ENCODE data around the gene VCL.
"Not testable (repeated sequence)": the region's sequence is repeated elsewhere in the genome, so short reads cannot be mapped to it uniquely, and the experiment has no call there.

The VCL gene

GRCh38 chr10:73997787-73998622 lies at the start of gene VCL:
Gene VCL (plus strand): TSS chr10:73998116. CDS start chr10:73998208, 92 bp downstream.
- peak; percentile 96 to 97 for DNase-seq

- DNase-seq: no peak
Observed at GRCh38 chr10:73948947-73949633, 48.8 kb upstream of the VCL start.

DNA sequence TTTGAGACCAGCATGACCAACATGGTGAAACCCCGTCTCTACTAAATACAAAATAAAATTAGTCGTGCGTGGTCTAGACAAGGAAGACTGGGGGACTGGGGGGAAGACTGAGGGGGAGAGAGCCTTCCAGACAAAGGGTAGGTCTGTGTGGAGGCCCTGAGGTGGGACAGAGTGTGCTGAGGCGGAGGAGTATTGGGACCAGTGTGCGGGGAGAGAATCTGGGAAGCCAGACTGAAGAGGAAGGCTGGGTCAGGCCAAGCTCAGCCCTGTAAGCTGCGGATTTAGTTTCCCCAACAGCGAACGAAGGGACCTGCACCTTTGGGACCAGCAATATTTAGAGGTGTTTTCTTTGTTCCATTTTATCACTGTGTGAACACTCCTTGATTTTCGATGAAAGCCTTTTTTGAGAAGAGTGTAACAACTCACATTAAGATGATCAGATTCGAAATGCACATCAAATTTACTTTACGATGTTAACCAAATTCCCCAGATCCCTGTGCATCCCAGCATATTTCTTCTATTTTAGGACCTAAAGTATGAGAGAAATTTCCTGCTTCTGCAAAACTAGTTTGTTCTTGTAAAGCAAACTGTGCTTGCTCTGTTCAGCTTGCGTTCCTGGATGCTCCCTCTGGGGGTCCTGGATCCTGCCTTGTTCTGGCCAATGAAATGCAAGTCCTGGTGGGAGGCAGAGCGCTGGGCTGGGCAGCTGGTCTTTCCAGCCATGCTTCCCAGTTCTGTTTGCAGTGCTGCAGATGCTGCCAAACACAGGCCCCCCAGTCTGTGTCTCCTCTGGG lies 47.6 kb upstream of the VCL start:
- DNase-seq: no peak

DNA sequence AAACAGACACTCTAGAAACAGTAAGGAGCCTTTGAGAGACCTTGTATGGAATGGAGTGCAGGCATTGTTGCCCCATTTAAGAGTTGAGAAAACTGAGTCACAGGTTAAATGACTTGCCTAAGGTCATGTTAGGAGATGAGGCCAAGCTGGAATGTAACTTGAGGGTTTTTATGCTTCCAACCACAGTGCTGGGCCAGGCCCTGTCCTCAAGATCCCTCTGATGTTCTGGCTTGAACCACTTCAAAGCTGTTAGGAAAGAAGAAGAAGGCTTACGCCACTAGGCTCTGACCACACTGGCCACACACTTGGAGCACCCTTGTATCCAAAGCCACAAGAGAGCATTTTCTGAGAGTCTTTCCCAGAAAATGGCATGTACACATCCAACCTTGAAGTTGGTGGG lies 44.3 kb upstream of the VCL start:
- no peak for DNase-seq

DNA sequence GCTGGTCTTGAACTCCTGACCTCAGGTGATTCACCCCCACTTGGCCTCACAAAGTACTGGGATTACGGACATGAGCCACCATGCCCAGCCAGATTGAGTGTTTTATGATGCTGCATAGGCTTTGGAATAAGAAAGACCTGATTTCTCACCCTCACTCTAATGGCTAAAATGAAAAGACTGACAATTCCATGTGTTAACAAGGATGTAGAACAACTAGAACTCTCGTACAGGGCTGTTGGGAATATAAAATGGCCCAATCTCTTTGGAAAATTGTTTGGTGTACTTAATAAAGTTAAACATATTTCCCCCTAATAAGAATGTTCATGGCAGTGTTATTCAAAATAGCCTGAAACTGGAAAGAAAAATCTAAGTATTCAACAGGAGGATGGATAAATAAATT lies 43.2 kb upstream of the VCL start:
- no peak for DNase-seq

GRCh38 chr10:73955719-73956118 lies 42.2 kb upstream of the VCL start:
- DNase-seq: no peak

DNA sequence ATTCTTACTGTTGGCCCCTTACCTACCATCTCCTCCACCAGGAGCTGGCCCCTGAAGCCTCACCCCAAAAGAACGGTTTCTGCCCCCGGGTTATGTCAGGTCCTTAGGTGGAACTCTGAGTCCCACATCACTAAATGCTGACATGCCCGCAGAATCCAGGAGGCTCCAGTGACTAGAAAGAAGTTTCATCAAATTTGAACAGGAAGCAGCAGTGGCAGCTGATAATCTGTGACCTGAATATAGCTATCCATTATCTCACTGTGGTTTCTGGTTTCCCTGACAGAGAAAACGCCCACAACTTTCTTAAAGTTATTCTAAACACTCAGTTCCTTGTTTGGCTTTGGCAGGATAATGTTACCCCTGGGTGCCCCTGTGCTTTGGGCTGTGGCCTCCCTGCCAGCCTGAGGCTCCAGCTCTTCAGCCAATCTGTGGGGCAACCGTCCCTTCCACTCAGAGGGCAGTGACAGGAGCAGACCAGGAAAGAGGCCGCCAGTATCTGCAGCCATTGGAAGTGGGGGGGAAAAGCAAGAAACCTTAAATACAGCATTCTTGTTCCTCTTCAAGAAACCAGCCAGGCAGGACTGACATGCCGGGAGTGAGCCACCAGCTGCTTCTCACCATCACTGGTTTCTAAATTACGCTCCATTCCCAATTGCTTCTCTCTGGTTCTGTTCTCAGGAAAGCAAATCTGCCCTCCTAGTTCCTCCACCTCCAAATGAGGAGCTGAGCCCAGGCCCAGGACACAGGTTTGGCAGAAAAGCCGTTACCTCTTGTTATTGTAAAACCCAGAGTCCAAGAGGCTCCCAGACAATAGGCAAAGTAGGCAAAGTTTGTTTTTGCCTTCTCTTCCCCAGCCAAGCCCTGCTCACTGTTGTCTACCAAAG lies 41.2 kb upstream of the VCL start:
- DNase-seq: peak; percentile 43 to 45

DNA sequence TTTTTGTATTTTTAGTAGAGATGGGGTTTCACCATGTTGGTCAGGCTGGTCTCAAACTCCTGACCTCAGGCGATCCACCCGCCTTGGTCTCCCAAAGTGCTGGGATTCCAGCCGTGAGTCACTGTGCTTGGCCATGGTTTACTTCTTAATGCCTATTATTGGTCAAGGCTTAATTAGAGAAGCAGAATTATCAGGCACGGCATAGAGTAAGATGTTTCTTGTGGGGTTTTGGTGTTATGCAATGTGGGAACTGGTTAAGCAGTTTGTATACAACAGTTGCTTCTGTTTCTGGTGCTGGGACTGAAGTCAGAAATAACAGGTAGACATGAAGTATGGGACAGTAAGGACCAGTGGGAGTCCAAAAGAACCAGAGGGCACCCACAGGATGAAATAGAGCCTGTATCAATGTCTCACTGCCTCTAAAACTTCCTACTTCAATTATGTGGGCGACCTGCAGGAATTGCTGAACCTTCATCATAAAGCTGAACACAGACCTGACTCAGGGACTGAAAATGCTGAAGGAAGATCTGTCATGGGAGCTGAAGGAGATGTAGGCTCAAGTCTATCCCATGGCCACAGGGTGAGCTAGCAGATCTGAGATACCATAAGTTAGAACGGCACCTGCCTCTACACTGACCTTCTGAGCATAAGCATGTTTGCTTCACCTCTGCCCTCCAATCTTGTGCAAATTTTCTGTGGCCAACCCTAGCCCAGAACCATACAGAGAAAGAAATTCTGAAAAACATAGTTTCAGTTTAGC lies 38.3 kb upstream of the VCL start:
- no peak for DNase-seq

GRCh38 chr10:73962386-73962785 lies 35.5 kb upstream of the VCL start:
- no peak for DNase-seq

DNA sequence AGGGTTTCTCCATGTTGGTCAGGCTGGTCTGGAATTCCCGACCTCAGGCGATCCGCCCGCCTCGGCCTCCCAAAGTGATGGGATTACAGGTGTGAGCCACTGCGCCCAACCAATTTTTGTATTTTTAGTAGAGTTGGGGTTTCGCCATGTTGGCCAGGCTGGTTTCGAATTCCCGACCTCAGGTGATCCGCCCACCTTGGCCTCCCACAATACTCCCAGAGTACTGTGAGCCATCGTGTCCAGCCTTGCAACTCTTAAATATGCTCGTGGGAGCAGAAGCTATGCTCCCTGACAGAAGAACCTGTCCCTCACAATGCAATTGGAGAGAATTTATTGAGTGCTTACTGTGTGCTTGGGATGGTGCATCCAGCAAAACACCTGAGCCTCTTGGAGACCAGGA lies 34.4 kb upstream of the VCL start:
- not testable (repeated sequence) for DNase-seq

DNA sequence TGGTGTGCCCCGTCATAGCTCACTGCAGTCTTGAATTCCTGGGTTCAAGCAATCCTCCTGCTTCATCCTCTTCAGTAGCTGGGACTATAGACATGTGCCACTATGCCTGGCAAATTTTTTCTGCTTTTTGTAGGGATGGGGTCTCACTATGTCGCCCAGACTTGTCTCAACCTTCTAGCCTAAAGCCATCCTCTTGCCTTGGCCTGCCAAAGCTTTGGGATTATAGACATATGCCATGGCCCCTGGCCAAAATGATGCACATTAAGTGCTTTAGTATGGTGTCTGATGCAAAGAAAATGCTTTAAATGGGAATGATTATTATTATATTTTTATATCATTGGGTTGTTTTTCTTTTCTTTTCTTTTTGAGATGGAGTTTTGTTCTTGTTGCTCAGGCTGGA lies 33.2 kb upstream of the VCL start:
- DNase-seq: no peak

DNA sequence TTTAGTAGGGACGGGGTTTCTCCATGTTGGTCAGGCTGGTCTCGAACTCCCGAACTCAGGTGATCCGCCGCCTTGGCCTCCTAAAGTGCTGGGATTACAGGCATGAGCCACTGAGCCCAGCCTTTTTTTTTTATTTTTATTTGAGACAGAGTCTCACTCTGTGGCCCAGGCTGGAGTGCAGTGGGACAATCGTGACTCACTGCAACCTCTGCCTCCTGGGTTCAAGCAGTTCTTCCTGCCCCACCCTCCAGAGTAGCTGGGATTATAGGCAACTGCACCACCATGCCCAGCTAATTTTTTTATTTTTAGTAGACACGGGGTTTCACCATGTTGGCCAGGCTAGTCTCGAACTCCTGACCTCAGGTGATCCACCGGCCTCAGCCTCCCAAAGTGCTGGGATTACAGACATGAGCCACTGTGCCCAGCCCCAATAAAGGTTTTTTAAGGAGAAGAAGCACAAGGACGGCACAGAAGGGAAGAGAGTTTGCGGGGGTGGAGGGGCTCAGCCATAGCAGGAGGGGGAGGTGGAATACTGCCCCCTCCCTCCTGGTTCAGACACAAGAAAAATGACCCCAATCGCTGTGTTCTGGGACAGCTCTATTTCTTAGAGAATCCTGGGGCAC lies 32.5 kb upstream of the VCL start:
- DNase-seq: not testable (repeated sequence)

GRCh38 chr10:73965890-73966768 lies 31.8 kb upstream of the VCL start:
- no peak for DNase-seq

- DNase-seq: no peak
Observed at GRCh38 chr10:73967022-73967429, 30.9 kb upstream of the VCL start.

GRCh38 chr10:73967544-73967943 lies 30.4 kb upstream of the VCL start:
- no peak for DNase-seq

GRCh38 chr10:73968098-73968521 lies 29.8 kb upstream of the VCL start:
- DNase-seq: no peak

DNA sequence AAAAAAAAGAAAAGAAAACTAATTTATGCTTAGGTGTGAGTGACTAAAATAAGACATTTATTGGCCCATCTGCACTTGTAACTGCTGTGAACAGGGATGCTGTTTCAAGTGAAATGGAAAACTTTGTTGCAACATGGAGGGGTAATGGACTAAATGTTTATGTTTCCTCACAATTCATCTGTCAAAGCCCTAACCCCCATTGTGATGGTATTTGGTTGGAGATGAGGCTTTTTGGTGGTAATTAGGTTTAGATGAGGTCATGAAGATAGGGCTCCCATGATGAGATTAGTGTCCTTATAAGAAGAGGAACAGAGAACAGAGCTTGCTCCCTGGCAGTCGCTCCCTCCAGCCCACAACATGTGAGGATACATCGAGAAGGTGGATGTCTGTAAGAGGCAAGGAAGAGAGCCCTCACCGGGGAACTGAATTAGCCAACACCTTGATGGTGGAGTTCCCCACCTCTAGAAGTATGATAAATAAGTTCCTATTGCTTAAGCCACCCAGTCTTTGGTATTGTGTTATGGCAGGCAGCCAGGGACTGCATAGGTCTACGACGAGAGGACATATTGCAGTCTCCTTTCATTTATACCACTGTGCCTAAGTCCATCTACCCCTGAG lies 28.6 kb upstream of the VCL start:
- no peak for DNase-seq

GRCh38 chr10:73970845-73971244 lies 27.1 kb upstream of the VCL start:
- DNase-seq: no peak

GRCh38 chr10:73971636-73972354 lies 26.1 kb upstream of the VCL start:
- DNase-seq: no peak

Data from activated T-cell treated with anti-CD3 and anti-CD28 coated beads, Interleukin-2, amount 50 U/mL, for 48 hours (primary cell).